ENCODE data around the gene PCP2. TPM values are rescaled to one million over a fixed set of nuclear protein-coding genes. Genes with fewer than 3 reads are reported as not detected.

PCP2 gene
- total RNA-seq: 0.81 TPM

DNA sequence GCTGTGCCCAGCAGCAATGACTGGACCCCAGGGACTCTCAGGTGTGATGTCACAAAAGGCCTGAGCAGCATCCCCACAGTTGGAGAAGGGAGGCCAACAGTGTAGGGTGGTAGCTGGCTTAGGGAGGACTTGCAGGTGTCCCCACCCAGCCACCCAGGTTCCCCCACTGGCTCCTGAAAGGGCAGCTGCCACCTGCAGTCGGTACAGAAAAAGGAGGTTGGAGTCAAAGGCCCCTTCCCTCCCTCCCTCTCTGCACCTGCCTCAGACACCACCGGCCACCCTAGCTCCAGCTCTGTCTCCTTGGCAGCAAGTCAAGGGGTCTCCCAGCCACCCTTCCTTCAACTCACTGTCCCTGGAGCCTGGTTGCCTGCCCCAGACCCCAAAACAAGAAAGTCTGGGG is at the start of gene PCP2:
PCP2 (minus strand) TSS at position 22 of the 400 bp plus-strand sequence. CDS start 262 bp downstream, outside the sequence.
- no peak for DNase-seq (ENCODE audit: low read depth in 2 of 3, low spot score in 2 of 3)

GRCh38 chr19:7682175-7682855 is 48.8 kb upstream of the PCP2 start:
- no peak for DNase-seq (ENCODE audit: low read depth in 2 of 3, low spot score in 2 of 3)

GRCh38 chr19:7681340-7682174 is 48.0 kb upstream of the PCP2 start:
- DNase-seq (ENCODE audit: low read depth in 2 of 3, low spot score in 2 of 3): peak; percentile 62 to 95 (median 93)

DNA sequence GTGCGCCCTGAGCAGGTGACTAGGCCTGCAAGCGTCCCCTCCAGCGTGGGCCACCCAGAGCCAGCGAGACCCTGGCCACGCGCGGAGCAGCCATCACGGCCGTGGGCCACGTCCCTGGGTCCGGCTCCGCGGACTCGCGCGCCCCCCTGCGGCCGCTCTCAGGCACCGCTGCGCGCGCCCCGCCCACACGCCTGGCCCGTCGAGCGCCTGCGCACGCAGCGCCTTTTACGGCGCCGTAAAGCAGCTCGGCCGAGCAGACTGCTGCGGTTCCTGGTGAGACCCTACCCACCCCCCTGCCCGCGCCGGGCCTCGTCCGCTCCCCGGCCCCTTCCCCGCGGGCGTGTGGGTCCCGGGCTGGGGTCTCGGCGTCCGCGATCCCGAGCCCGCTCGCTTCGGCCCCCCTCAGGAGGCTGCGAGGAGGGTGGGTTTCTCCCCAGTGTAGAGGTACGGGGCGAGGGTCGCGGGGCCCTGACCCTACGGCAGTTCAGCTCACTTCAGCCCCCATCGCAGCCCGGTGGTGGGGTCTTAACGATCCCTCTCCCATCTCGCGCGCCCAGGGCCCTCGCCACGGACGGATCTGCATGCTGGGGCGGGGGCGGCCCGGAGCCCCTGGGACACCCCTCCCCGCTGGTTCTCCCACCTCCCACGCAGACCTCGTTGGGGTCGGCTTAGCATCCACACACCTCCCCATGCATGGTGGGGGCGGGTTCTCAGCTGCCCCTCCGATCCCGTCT is 47.3 kb upstream of the PCP2 start, which contains the start of gene TRAPPC5:
TRAPPC5 (plus strand) TSS at position 228 of the 734 bp plus-strand sequence. CDS start 1,421 bp downstream, outside the sequence.
- DNase-seq (ENCODE audit: low read depth in 2 of 3, low spot score in 2 of 3): peak; percentile 85 to 89 (median 85)

- no peak for DNase-seq (ENCODE audit: low read depth in 2 of 3, low spot score in 2 of 3)
Measured at GRCh38 chr19:7679771-7680605, 46.5 kb upstream of the PCP2 start.

DNA sequence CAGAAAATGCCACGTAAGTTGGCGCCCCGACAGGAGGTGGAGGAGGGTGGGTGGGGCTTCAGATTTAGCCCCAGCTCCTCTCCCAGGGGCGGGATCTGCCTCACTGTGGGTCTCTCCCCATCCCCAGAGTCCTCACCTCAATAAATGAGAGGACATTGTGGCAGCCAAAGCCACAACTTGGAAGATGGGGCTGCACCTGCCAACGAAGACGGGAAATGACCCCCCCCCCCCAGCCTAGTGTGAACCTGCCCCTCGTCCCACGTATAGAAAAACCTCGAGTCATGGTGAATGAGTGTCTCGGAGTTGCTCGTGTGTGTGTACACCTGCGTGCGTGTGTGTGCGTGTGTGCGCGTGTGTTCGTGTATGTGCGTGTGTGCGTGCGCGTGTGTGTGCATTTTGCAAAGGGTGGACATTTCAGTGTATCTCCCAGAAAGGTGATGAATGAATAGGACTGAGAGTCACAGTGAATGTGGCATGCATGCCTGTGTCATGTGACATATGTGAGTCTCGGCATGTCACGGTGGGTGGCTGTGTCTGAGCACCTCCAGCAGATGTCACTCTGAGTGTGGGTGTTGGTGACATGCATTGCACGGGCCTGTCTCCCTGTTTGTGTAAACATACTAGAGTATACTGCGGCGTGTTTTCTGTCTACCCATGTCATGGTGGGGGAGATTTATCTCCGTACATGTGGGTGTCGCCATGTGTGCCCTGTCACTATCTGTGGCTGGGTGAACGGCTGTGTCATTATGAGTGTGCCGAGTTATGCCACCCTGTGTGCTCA is 45.6 kb upstream of the PCP2 start:
- DNase-seq (ENCODE audit: low read depth in 2 of 3, low spot score in 2 of 3): peak; percentile 41 to 76 (median 74)

DNA sequence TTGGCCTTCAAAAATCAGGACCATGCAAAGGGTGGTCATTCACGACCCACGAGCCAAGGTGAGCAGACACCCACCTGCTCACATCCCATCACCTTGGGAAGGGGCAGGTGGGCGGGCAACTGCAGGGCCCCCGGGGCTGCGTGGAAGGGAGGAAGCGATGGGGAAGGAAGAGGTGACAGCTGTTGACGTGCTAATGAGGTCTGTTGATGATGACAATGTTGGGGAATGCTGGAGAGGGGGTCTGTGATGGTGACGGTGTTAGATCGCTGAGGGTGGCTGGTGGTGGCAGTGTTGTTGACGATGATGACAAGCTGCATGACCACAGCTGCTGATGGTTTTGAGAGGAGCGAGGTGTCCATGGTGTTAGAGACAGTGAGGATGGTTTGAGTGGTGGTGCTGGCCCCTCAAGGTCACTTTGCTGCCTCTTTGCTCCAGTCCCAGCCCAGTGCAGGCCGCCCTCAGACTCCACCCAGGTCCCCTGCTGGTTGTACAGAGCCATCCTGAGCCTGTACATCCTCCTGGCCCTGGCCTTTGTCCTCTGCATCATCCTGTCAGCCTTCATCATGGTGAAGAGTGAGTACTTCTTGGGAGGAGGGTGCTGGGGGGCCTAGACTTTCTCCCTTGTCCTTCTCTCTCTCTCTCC is 44.3 kb upstream of the PCP2 start:
- no peak for DNase-seq (ENCODE audit: low read depth in 2 of 3, low spot score in 2 of 3)

- no peak for DNase-seq (ENCODE audit: low read depth in 2 of 3, low spot score in 2 of 3)
Measured at GRCh38 chr19:7676854-7677253, 43.3 kb upstream of the PCP2 start, which contains the start of gene MCEMP1. Gene MCEMP1 (plus strand): TSS chr19:7677090. CDS start chr19:7677121, 31 bp downstream.

DNA sequence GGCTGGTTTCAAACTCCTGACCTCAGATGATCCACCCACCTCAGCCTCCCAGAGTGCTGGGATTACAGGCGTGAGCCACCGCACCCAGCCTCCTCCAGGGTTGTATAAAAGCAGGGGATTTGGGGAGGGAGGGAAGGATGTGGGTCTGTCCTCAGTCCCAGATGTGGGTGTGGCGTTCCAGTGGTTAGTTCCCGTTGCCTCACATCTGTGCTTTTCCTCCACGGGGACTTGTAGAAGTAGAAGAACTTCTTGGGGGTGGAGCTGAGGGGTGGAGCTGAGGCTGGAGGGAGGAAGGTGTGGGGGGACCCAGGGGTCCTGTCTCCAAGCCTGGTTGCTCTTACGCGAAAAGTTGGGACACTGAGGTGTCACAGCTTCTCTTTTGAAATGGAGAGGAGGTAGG is 42.9 kb upstream of the PCP2 start:
- peak in 1 of 3 donors; percentile 27 for DNase-seq (ENCODE audit: low read depth in 2 of 3, low spot score in 2 of 3)

- DNase-seq (ENCODE audit: low read depth in 2 of 3, low spot score in 2 of 3): peak in 2 of 3 donors; percentile 50 to 55
Measured at GRCh38 chr19:7674010-7675005, 40.8 kb upstream of the PCP2 start.

GRCh38 chr19:7672522-7672921 is 39.0 kb upstream of the PCP2 start:
- DNase-seq (ENCODE audit: low read depth in 2 of 3, low spot score in 2 of 3): no peak

DNA sequence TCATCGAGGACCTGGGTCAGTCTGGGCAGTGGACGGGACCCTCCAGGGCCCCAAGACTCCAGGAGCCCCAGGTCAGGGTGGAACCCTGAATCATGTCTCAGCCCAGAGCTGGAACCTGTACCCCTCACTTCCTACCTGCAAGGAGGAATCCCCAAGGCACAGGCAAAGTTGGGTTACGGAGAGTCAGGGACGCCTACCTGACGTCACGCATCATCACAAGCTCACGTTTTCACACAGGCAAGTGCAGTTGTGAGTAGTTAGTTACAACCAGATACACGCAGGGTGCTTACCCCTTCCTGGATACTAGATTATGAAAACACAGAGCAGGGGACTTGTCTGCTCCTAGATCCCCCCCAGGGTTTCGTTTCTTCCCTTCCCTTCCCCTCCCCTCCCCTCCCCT is 37.3 kb upstream of the PCP2 start:
- no peak for DNase-seq (ENCODE audit: low read depth in 2 of 3, low spot score in 2 of 3)

GRCh38 chr19:7670150-7670783 is 36.7 kb upstream of the PCP2 start:
- DNase-seq (ENCODE audit: low read depth in 2 of 3, low spot score in 2 of 3): peak in 2 of 3 donors; percentile 50 to 64

DNA sequence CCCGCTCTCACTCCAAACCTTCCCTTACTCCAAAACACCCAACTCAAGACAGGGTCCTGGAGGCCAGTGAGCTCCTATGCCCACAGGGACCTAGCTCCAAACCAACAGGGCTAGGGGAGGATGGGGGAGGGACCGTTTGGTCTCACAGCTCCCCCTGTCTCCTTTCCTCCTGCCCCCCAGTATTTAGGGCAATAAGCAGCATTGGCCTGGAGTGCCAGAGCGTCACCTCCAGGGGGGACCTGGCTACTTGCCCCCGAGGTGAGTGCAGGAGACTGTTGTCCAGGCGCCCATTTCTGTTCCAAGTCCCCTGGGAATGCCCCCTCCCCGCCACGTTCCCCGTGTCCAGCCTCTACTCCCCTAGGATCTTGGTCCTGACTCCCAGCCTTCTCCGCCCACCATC is 36.1 kb upstream of the PCP2 start:
- DNase-seq (ENCODE audit: low read depth in 2 of 3, low spot score in 2 of 3): no peak

DNA sequence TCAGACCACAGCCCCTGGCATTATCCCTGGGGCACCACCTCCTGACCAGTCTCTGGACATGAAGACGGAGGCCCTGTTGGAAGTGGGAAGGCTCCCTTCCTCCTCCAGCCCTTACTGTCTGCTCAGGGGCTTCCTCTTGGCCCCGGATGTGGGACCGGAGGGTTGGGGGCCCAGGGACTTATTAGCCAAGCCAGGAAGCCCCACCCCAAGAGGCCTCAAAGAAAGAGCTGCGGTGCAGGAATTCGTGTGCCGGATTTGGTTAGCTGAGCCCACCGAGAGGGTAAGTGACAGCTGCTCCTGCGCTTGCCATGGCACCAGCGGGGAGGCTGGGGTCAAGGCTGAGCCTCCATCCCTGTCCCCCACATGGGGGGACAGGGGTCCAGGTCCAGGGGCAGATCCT is 35.3 kb upstream of the PCP2 start, which contains the start of gene RETN:
RETN (plus strand) TSS at position 208 of the 400 bp plus-strand sequence. CDS start 278 bp downstream, outside the sequence.
- no peak for DNase-seq (ENCODE audit: low read depth in 2 of 3, low spot score in 2 of 3)

GRCh38 chr19:7665076-7665475 is 31.6 kb upstream of the PCP2 start:
- DNase-seq (ENCODE audit: low read depth in 2 of 3, low spot score in 2 of 3): no peak

DNA sequence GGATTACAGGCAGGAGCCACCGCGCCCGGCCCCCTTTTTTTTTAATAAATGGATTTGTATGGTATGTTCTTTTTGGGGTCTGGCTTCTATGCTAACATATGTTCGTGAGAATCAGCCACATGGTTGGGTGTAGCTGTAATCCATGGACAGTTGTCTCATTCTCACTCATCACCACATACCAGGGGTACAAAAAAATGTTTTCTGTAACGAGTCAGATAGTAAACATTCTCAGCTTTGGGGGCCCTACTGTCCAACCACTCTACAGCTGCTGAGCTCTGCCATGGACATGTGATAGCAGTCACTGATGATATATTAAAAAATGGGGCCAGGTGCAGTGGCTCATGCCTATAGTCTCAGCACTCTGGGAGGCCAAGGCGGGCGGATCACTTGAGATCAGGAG is 30.2 kb upstream of the PCP2 start:
- DNase-seq (ENCODE audit: low read depth in 2 of 3, low spot score in 2 of 3): no peak

All from hematopoietic multipotent progenitor cell (in vitro differentiated cells).